Caco-2 (cell line): ENCODE measurements around the gene SPART. TPM values are rescaled to one million over a fixed set of nuclear protein-coding genes. Genes with fewer than 3 reads are reported as not detected.

Experiments used
- BruUV-seq: library from RNA; stranded (reverse); fragments of 400-500 nt; replicated peaks from 2 replicates; lab custom pipeline; 2021; lab: Mats Ljungman, UMichigan
- CTCF ChIA-PET: fragments of 300-600 bp; sonication (Branson Sonifier 250); formaldehyde crosslinking; loops from one replicate; lab custom pipeline; 2022; ENCODE audit warnings: antibody characterized with exemption; lab: Charles Lee
- POLR2A ChIA-PET: fragments of 300-600 bp; sonication (Branson Sonifier 250); formaldehyde crosslinking; loops from one replicate; lab custom pipeline; 2022; ENCODE audit warnings: antibody characterized with exemption; lab: Charles Lee
- DNase-seq, 2 experiments: peaks; one replicate each; pipeline versions ENCODE4 v3.0.0 to v3.0.0-alpha.2; 2020 to 2022
- H3K27me3 ChIP-seq: replicated peaks from 2 replicates; pipeline ENCODE4 v1.6.0; 2011; ENCODE audit warnings: low read length; ENCODE audit not compliant: control insufficient read depth, insufficient read depth
- H3K36me3 ChIP-seq: 2 replicates; pipeline ENCODE4 v1.5.1; 2011; ENCODE audit warnings: low read length; ENCODE audit not compliant: control insufficient read depth, insufficient read depth
- H3K4me1 ChIP-seq: fragments of 250-450 bp; sonication (Bioruptor Pico); 2 replicates; pipeline ENCODE4 v1.5.1; 2020; ENCODE audit warnings: mild to moderate bottlenecking
- H3K4me3 ChIP-seq: 2 replicates; pipeline ENCODE4 v1.5.1; 2011; ENCODE audit warnings: low read depth, mild to moderate bottlenecking, control low read depth, low read length
- H3K9me3 ChIP-seq: fragments of 250-450 bp; sonication (Bioruptor Pico); 2 replicates; pipeline ENCODE4 v1.5.1; 2020; ENCODE audit warnings: mild to moderate bottlenecking, moderate library complexity
- H3K27ac Mint-ChIP-seq: one replicate; pipeline ENCODE4 v1.8.0; 2022; ENCODE audit warnings: mixed read lengths; ENCODE audit not compliant: unreplicated experiment
- H3K27me3 Mint-ChIP-seq: one replicate; pipeline ENCODE4 v1.8.0; 2022; ENCODE audit warnings: mixed read lengths; ENCODE audit not compliant: insufficient read depth, unreplicated experiment
- H3K36me3 Mint-ChIP-seq: one replicate; pipeline ENCODE4 v1.8.0; 2022; ENCODE audit warnings: mild to moderate bottlenecking, mixed read lengths; ENCODE audit not compliant: insufficient read depth, unreplicated experiment
- H3K4me1 Mint-ChIP-seq: one replicate; pipeline ENCODE4 v1.8.0; 2022; ENCODE audit warnings: low read depth, mixed read lengths; ENCODE audit not compliant: unreplicated experiment
- H3K4me3 Mint-ChIP-seq: one replicate; pipeline ENCODE4 v1.8.0; 2022; ENCODE audit warnings: mild to moderate bottlenecking, moderate library complexity, mixed read lengths; ENCODE audit not compliant: unreplicated experiment
- H3K9me3 Mint-ChIP-seq: one replicate; pipeline ENCODE4 v1.8.0; 2022; ENCODE audit warnings: mixed read lengths; ENCODE audit not compliant: unreplicated experiment
- intact Hi-C: fragments of 100-400 bp; cut with micrococcal nuclease; formaldehyde crosslinking; loops from one replicate; pipeline ENCODE4 v1.10.0; 2022; ENCODE audit not compliant: unreplicated experiment
- total RNA-seq: library from RNA; stranded (reverse); gene quantifications from 2 replicates; pipeline ENCODE4 v1.2.3, GENCODE V29; 2022
- TF ChIP-seq, protein P1 (sequence below), 2 experiments: fragments of 200-600 bp in 1 of 2; IDR thresholded peaks; 1 replicate in 1 of 2; 2 replicates in 1 of 2; pipeline versions ENCODE4 v1.5.1 to v1.8.0; 2011 to 2022; ENCODE audit warnings: antibody characterized with exemption in 1 of 2, control low read depth in 1 of 2, inconsistent platforms in 1 of 2, low read depth in 1 of 2, low read length in 1 of 2, mild to moderate bottlenecking in 1 of 2, moderate library complexity in 1 of 2; ENCODE audit not compliant: insufficient read depth in 1 of 2, severe bottlenecking in 1 of 2, unreplicated experiment in 1 of 2

The SPART gene
- total RNA-seq, 1 experiment from 2014 or later, result not detected

DNA sequence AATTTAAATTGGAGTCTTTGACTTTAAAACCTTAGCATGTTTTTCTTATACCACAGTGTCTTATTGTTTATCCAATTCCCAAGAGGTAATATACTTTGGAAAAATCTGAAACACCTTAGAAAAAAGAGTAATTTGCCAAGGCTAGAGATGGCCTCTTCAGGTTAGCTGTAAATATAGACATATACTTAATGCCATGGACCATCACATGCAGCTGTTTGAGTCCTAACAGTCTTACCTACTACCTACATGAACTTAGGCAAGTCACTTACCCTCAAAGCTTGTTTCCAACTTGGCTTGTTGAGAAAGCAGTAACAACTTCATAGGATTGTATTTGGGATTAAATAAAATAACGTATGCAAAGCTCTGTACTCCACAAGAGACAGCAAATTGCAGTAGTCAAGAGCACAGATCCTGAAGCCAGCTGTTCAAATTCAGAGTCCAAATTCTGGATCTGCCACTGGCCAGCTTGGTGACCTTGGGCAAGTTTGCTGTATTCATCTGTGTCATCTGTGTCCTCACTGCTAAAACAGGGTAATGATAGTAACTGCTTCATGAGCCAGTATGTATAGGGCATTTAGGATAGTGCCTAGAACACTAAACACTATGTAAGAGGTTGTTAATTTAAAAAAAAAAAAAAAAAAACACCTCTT lies 13.2 kb upstream of the SPART start:
- CTCF ChIA-PET, result no interaction called here
- intact Hi-C loops, result no loop called here
- POLR2A ChIA-PET, result no interaction called here
- Histone ChIP-seq H3K27me3 (no peaks in the 10 kb centered on the region), H3K36me3 (no peaks in the 10 kb centered on the region), H3K4me3 (no peak overlapping the region), H3K9me3 (no peaks in the 10 kb centered on the region), H3K4me1 (no peaks in the 10 kb centered on the region; the same call in 1 of the 2 replicates)
- Mint-ChIP-seq H3K9me3 (no peaks in the 10 kb centered on the region), H3K27me3 (no peaks in the 10 kb centered on the region), H3K36me3 (no peaks in the 10 kb centered on the region), H3K4me1 (no peaks in the 10 kb centered on the region), H3K4me3 (no peak overlapping the region), H3K27ac (no peak overlapping the region)
- TF ChIP-seq, protein P1, sequence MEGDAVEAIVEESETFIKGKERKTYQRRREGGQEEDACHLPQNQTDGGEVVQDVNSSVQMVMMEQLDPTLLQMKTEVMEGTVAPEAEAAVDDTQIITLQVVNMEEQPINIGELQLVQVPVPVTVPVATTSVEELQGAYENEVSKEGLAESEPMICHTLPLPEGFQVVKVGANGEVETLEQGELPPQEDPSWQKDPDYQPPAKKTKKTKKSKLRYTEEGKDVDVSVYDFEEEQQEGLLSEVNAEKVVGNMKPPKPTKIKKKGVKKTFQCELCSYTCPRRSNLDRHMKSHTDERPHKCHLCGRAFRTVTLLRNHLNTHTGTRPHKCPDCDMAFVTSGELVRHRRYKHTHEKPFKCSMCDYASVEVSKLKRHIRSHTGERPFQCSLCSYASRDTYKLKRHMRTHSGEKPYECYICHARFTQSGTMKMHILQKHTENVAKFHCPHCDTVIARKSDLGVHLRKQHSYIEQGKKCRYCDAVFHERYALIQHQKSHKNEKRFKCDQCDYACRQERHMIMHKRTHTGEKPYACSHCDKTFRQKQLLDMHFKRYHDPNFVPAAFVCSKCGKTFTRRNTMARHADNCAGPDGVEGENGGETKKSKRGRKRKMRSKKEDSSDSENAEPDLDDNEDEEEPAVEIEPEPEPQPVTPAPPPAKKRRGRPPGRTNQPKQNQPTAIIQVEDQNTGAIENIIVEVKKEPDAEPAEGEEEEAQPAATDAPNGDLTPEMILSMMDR (IDR thresholded peaks at IDR 0.05; ENCODE audit: insufficient read depth in 1 of 2, low read depth in 1 of 2, low read length in 1 of 2, severe bottlenecking in 1 of 2, unreplicated experiment in 1 of 2), result no peak
- DNase-seq, result no peak
- no TSS peak for BruUV-seq

DNA sequence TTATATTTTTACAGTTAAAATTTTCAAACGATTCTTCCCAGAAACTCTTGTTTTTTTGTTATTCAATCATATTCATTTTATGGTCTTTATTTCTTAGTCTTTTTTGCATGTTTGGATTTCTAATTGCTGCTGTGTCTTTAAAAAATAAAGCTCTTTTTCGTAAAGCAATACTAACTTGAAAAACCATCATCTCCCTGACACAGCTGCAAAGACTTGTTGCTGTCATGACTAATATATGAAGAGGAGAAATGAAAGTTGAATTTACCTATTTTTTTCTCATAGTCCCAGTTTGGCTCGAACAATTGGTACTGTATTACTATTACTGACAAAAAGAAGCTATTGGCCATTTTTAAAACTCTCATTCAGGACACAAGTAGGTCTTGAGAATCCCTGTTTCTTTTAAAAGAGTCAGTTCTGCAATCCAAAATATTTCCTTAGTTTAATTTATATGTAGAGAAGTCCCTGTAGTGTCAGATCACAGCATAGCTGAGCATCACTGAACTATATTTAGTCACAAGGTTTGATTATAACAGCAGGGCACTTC lies 12.1 kb upstream of the SPART start:
- no peaks in the 10 kb centered on the region for H3K36me3 ChIP-seq
- H3K4me3 Mint-ChIP-seq, result no peak overlapping the region
- no peaks in the 10 kb centered on the region for H3K9me3 ChIP-seq
- TF ChIP-seq, protein P1 (IDR thresholded peaks at IDR 0.05; ENCODE audit: insufficient read depth in 1 of 2, low read depth in 1 of 2, low read length in 1 of 2, severe bottlenecking in 1 of 2, unreplicated experiment in 1 of 2), result no peak
- ChIA-PET POLR2A (no interaction called here), CTCF (no interaction called here)
- no peak overlapping the region for H3K27ac Mint-ChIP-seq
- BruUV-seq, result no TSS peak
- H3K4me3 ChIP-seq, result no peak overlapping the region
- H3K27me3 ChIP-seq, result no peaks in the 10 kb centered on the region
- no peaks in the 10 kb centered on the region for H3K27me3 Mint-ChIP-seq
- no peaks in the 10 kb centered on the region for H3K4me1 Mint-ChIP-seq
- H3K36me3 Mint-ChIP-seq, result no peaks in the 10 kb centered on the region
- intact Hi-C loops, result no loop called here
- H3K9me3 Mint-ChIP-seq, result no peaks in the 10 kb centered on the region
- H3K4me1 ChIP-seq, result no peaks in the 10 kb centered on the region; the same call in 1 of the 2 replicates
- DNase-seq, result no peak

DNA sequence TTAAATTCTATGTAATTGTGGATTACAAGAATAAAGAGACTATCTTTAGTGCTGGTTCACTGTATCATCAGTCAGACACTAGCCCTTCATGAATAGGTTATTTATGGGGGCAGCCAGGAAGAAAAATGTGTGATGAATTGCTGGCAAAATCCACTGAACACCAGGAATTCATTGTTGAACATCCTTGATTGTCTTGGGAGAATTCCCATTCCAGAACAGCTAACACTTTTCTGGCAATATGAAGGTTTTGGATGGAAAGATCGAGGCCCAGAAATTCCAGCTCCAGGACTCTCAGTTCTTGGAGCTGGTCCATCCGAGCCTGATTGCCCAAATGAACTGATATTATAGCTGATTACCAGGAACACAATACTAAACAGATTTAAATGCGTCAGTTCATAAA lies 11.5 kb upstream of the SPART start:
- Histone ChIP-seq H3K36me3 (no peaks in the 10 kb centered on the region), H3K27me3 (no peaks in the 10 kb centered on the region), H3K9me3 (no peaks in the 10 kb centered on the region), H3K4me1 (no peaks in the 10 kb centered on the region; the same call in 1 of the 2 replicates), H3K4me3 (no peak overlapping the region)
- intact Hi-C loops, result no loop called here
- Mint-ChIP-seq H3K27me3 (no peaks in the 10 kb centered on the region), H3K4me3 (no peak overlapping the region), H3K36me3 (no peaks in the 10 kb centered on the region), H3K27ac (no peak overlapping the region), H3K9me3 (no peaks in the 10 kb centered on the region), H3K4me1 (no peaks in the 10 kb centered on the region)
- TF ChIP-seq, protein P1 (IDR thresholded peaks at IDR 0.05; ENCODE audit: insufficient read depth in 1 of 2, low read depth in 1 of 2, low read length in 1 of 2, severe bottlenecking in 1 of 2, unreplicated experiment in 1 of 2), result no peak
- ChIA-PET POLR2A (no interaction called here), CTCF (no interaction called here)
- no TSS peak for BruUV-seq
- DNase-seq, result no peak
